CD8-positive, alpha-beta memory T cell (primary cell): ENCODE data around the gene ESF1. TPM values are rescaled to one million over a fixed set of nuclear protein-coding genes. Genes with fewer than 3 reads are reported as not detected.

Experiments used
- CTCF ChIA-PET: fragments of 350-600 bp; sonication (Branson Sonifier 250); formaldehyde crosslinking; loops from one replicate; lab custom pipeline; 2021; ENCODE audit warnings: antibody characterized with exemption; lab: Charles Lee
- POLR2A ChIA-PET: fragments of 350-600 bp; sonication (Branson Sonifier 250); formaldehyde crosslinking; loops from one replicate; lab custom pipeline; 2021; ENCODE audit warnings: antibody characterized with exemption; lab: Charles Lee
- DNase-seq, 5 donors: peaks; one replicate each; pipeline versions ENCODE4 v3.0.0 to v3.0.0-alpha.2; 2020 to 2022; ENCODE audit warnings: mixed read lengths in 1 of 5
- H3K27ac ChIP-seq: one replicate; pipeline ENCODE4 v1.7.0; 2013; ENCODE audit warnings: low read depth, mild to moderate bottlenecking, low read length, moderate library complexity
- H3K27me3 ChIP-seq: 2 replicates; pipeline ENCODE4 v1.7.0; 2013; ENCODE audit warnings: low read length, mild to moderate bottlenecking; ENCODE audit not compliant: insufficient read depth, poor library complexity, severe bottlenecking
- H3K36me3 ChIP-seq: 2 replicates; pipeline ENCODE4 v1.7.0; 2013; ENCODE audit warnings: mild to moderate bottlenecking, low read length, moderate library complexity; ENCODE audit not compliant: insufficient read depth
- H3K4me1 ChIP-seq: 2 replicates; pipeline ENCODE4 v1.7.0; 2013; ENCODE audit warnings: mild to moderate bottlenecking, low read length, moderate library complexity; ENCODE audit not compliant: insufficient read depth
- H3K4me3 ChIP-seq: 2 replicates; pipeline ENCODE4 v1.7.0; 2013; ENCODE audit warnings: mild to moderate bottlenecking, low read length
- H3K9me3 ChIP-seq: 2 replicates; pipeline ENCODE4 v1.7.0; 2013; ENCODE audit warnings: mild to moderate bottlenecking, low read length
- H3K27ac Mint-ChIP-seq, 8 donors: one replicate each; pipeline ENCODE4 v1.8.0; 2020 to 2021; ENCODE audit warnings: mixed read lengths in 8 of 8, mild to moderate bottlenecking in 6 of 8, inconsistent platforms in 3 of 8, moderate library complexity in 3 of 8
- H3K27me3 Mint-ChIP-seq, 2 donors: one replicate each; pipeline ENCODE4 v1.8.0; 2020 to 2021; ENCODE audit warnings: mixed read lengths in 2 of 2, mild to moderate bottlenecking in 1 of 2, moderate library complexity in 1 of 2
- H3K36me3 Mint-ChIP-seq, 3 donors: one replicate each; pipeline ENCODE4 v1.8.0; 2020 to 2021; ENCODE audit warnings: mixed read lengths in 3 of 3, inconsistent platforms in 1 of 3, mild to moderate bottlenecking in 1 of 3
- H3K4me1 Mint-ChIP-seq, 3 donors: one replicate each; pipeline ENCODE4 v1.8.0; 2020 to 2021; ENCODE audit warnings: mixed read lengths in 3 of 3, inconsistent platforms in 1 of 3, mild to moderate bottlenecking in 1 of 3
- H3K4me3 Mint-ChIP-seq, 7 donors: one replicate each; pipeline ENCODE4 v1.8.0; 2020 to 2021; ENCODE audit warnings: mixed read lengths in 7 of 7, mild to moderate bottlenecking in 6 of 7, moderate library complexity in 4 of 7, inconsistent platforms in 2 of 7
- H3K9me3 Mint-ChIP-seq, 5 donors: one replicate each; pipeline ENCODE4 v1.8.0; 2020 to 2022; ENCODE audit warnings: mixed read lengths in 5 of 5, mild to moderate bottlenecking in 3 of 5, moderate library complexity in 2 of 5, inconsistent platforms in 1 of 5
- polyA plus RNA-seq: library from polyadenylated mRNA; unstranded; fragments of 300-500 nt; fragmentation: Illumina TruSeq; gene quantifications from one replicate; pipeline ENCODE4 v1.2.3, GENCODE V29; 2021
- total RNA-seq, 2 experiments: library from RNA; stranded (reverse); gene quantifications; one replicate each; pipeline ENCODE4 v1.2.3, GENCODE V29; 2021

ESF1 gene
- total and polyA plus RNA-seq, 3 experiments from 2014 or later = 7.5 to 27.1 (median 25.6) TPM

DNA sequence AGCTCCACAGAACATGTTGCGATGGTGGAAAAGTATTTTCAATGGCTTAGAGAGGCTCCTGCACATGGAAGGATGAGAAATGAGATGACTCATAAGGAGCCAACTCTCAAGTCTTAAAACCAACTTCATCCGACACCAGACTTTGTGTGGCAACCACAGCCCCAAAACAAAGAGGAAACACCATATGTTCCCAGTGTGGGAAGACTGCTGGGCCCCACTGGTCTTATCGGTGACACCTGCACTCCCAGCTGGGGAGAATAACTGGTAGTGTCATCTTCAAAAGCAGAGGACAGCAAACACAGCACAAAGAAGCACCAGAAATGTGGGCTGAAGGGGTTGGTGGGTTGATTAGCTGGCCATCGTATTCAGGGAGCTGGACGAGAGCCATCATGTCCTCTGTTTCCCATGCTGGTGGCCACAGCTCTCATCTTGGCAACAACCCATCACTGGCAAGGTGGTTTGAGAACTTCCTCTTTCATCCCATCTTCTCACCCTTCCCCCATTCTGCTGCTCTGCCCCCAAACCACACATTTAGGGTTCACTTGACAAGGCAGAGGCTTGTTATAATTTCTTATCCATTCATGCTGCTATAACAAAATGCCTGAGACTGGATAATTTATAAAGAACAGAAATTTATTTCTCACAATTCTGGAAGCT is 100.0 kb downstream of the ESF1 start:
- Histone ChIP-seq H3K9me3 (no peaks in the 10 kb centered on the region), H3K36me3 (no peaks in the 10 kb centered on the region), H3K4me3 (no peak overlapping the region), H3K27ac (no peak overlapping the region), H3K27me3 (no peaks in the 10 kb centered on the region), H3K4me1 (no peaks in the 10 kb centered on the region)
- Mint-ChIP-seq H3K27ac (no peak overlapping the region), H3K4me1 (peaks cover 0 to 3% (median 0%) of the 10 kb centered on the region in 3 donors), H3K36me3 (no peaks in the 10 kb centered on the region), H3K4me3 (no peak overlapping the region), H3K9me3 (peaks cover 0 to 2% (median 0%) of the 10 kb centered on the region in 5 donors), H3K27me3 (peaks cover 12 to 41% of the 10 kb centered on the region in 2 donors)
- ChIA-PET POLR2A (no interaction called here), CTCF (no interaction called here)
- no peak for DNase-seq

DNA sequence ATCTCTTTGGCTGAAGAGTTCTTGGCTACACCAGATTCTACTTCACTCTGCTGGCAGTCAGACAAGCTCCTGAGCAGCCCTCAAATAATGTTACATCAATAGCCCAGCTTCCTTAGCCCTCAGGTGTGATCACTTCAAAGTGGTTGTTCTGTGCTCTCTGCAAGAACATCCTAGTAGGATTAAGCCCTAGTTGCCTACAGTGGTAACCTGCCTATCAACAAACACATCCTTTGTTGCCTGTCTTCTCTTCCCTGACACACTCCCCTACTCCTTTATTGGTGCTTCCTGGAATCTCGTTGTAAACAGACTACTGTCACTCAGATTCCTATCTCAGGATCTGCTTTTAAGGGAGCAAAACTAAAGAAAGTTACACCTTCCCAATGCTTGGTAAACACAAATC is 100.9 kb downstream of the ESF1 start:
- no peak for DNase-seq
- POLR2A ChIA-PET = no interaction called here
- no peaks in the 10 kb centered on the region for H3K4me1 ChIP-seq
- Mint-ChIP-seq H3K4me3 (no peak overlapping the region), H3K9me3 (peaks cover 0 to 2% (median 0%) of the 10 kb centered on the region in 5 donors), H3K36me3 (no peaks in the 10 kb centered on the region), H3K27ac (no peak overlapping the region), H3K27me3 (peaks cover 9 to 41% of the 10 kb centered on the region in 2 donors), H3K4me1 (peaks cover 0 to 3% (median 0%) of the 10 kb centered on the region in 3 donors)
- no peak overlapping the region for H3K4me3 ChIP-seq
- H3K9me3 ChIP-seq = no peaks in the 10 kb centered on the region
- no peak overlapping the region for H3K27ac ChIP-seq
- no peaks in the 10 kb centered on the region for H3K36me3 ChIP-seq
- H3K27me3 ChIP-seq = no peaks in the 10 kb centered on the region
- CTCF ChIA-PET = no interaction called here

DNA sequence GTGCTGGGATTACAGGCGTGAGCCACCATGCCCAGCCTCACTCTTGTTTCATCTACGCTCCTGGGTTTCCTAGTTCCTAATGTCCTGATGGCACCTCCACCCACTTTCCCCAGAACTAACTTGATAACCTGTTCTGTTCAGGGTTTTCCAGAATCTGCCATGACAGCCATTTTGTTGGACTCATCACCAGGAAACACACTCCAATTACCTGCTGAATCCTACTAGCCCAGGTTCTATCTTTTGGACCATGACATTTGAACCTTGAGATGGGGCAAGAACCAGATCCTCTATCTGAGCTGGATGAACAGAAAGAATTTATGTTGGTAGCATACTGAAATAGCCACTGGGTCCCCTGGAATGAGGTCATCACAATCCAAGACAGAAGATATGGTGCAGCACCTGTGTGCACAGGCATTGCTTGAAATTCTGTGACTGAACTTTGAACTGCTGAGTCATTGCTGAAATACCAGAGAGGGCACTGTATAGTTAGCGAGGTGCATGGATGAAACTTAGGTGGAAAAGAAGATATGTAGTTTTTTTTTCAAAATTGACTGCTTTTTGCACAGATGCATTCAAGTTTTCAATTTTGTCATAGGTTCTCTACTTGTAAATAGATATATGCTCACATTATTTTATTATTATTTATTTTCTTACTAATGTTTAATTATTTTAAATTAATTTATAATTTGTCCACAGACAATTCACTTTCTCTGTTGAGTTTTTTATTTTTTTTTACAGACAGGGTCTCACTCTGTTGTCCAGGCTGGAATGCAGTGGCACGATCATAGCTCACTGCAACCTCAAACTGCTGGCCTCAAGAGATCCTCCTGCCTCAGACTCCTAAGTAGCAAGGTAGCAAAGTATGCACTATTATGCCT is 103.2 kb downstream of the ESF1 start:
- peaks cover 0 to 3% (median 0%) of the 10 kb centered on the region in 3 donors for H3K4me1 Mint-ChIP-seq

DNA sequence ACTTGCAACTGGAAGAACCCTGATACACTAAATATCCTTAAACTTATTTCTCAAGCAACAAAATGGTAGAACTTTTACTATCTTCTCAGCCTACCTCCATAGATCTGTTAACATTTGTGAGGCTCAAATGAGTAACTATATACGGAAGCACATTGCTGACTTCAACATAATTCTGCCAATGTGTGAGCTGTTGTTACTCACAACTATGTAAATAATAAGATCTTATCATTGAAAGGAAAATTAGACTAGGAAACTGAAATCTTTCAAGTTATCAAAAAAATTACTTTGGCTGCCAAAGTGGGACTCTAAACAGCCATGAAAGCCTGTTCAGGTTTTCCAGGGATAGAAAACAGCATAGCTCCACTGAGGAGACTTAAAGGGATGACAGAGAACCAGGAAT is 105.8 kb downstream of the ESF1 start:
- ChIA-PET POLR2A (no interaction called here), CTCF (interaction anchor here (0.5 kb wide), 1 partner anchor 19 kb away, joined by 3 read pairs; no protein-coding TSS in a partner anchor)

More for the DNA sequence above, 103.2 kb downstream of the ESF1 start:
- H3K27ac Mint-ChIP-seq = no peak overlapping the region
- no peak for DNase-seq
- no peak overlapping the region for H3K4me3 Mint-ChIP-seq
- no peaks in the 10 kb centered on the region for H3K36me3 Mint-ChIP-seq
- peaks cover 9 to 33% of the 10 kb centered on the region in 2 donors for H3K27me3 Mint-ChIP-seq
- ChIA-PET POLR2A (no interaction called here), CTCF (no interaction called here)
- Histone ChIP-seq H3K4me1 (no peaks in the 10 kb centered on the region), H3K36me3 (no peaks in the 10 kb centered on the region), H3K27me3 (no peaks in the 10 kb centered on the region), H3K4me3 (no peak overlapping the region), H3K27ac (no peak overlapping the region), H3K9me3 (no peaks in the 10 kb centered on the region)
- peaks cover 0 to 2% (median 0%) of the 10 kb centered on the region in 5 donors for H3K9me3 Mint-ChIP-seq

DNA sequence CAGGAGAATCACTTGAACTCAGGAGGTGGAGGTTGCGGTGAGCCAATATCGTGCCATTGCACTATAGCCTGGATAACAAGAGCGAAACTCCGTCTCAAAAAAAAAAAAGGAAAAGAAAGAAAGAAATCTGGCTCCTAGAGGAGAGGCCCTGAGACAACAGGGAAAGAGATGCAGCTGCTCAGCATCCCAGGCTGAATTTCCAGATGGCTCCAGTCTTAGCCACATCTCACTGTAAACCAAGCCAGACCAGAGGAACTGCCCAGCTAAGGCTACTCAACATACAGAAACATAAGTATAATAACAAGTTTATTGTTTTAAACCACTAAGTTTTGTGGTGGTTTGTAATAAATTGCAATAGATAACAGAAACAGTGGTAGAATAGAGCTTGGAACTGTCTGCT is 107.5 kb downstream of the ESF1 start:
- POLR2A ChIA-PET = no interaction called here

More for the DNA sequence above, 105.8 kb downstream of the ESF1 start:
- Mint-ChIP-seq H3K36me3 (no peaks in the 10 kb centered on the region), H3K27me3 (peaks cover 9 to 25% of the 10 kb centered on the region in 2 donors), H3K9me3 (peaks cover 0 to 3% (median 0%) of the 10 kb centered on the region in 5 donors), H3K4me1 (no peaks in the 10 kb centered on the region), H3K27ac (no peak overlapping the region), H3K4me3 (no peak overlapping the region)
- H3K9me3 ChIP-seq = no peaks in the 10 kb centered on the region
- no peaks in the 10 kb centered on the region for H3K4me1 ChIP-seq
- no peak for DNase-seq
- H3K4me3 ChIP-seq = no peak overlapping the region
- no peaks in the 10 kb centered on the region for H3K27me3 ChIP-seq
- H3K36me3 ChIP-seq = no peaks in the 10 kb centered on the region
- H3K27ac ChIP-seq = no peak overlapping the region

DNA sequence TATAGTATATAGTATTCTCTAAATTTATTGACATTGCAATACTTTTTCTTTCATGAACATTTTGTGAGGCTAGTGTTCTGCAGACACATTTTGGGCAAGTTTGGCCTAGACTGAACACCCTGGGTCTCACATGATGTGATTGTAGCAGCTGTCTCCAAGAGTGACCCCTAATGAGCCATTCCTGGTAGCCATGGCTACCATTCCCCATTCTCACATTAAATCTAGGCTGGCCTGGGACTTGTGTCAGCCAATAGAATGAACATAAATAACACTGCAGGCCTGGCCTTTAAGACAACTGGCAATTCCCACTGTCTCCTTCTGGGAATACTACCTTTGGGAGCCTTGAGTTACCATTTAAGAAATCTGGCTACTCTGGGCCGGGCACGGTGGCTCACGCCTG is 108.0 kb downstream of the ESF1 start:
- no peaks in the 10 kb centered on the region for H3K36me3 Mint-ChIP-seq
- ChIA-PET POLR2A (no interaction called here), CTCF (interaction anchor here (1.4 kb wide), 1 partner anchor 11 kb away, joined by 5 read pairs; no protein-coding TSS in a partner anchor)
- no peak overlapping the region for H3K27ac ChIP-seq
- H3K4me3 ChIP-seq = no peak overlapping the region
- DNase-seq = no peak
- H3K27me3 Mint-ChIP-seq = peaks cover 11 to 28% of the 10 kb centered on the region in 2 donors
- H3K9me3 ChIP-seq = no peaks in the 10 kb centered on the region
- no peaks in the 10 kb centered on the region for H3K27me3 ChIP-seq
- no peak overlapping the region for H3K4me3 Mint-ChIP-seq
- no peaks in the 10 kb centered on the region for H3K36me3 ChIP-seq
- H3K27ac Mint-ChIP-seq = no peak overlapping the region
- no peaks in the 10 kb centered on the region for H3K4me1 Mint-ChIP-seq
- peaks cover 0 to 3% (median 0%) of the 10 kb centered on the region in 5 donors for H3K9me3 Mint-ChIP-seq
- no peaks in the 10 kb centered on the region for H3K4me1 ChIP-seq

More for the DNA sequence above, 107.5 kb downstream of the ESF1 start:
- Mint-ChIP-seq H3K4me1 (no peaks in the 10 kb centered on the region), H3K36me3 (no peaks in the 10 kb centered on the region), H3K9me3 (peaks cover 0 to 3% (median 0%) of the 10 kb centered on the region in 5 donors), H3K4me3 (no peak overlapping the region), H3K27me3 (peaks cover 7 to 22% of the 10 kb centered on the region in 2 donors), H3K27ac (peak overlapping the region in 1 of 8 donors; percentile 64)
- Histone ChIP-seq H3K27ac (no peak overlapping the region), H3K27me3 (no peaks in the 10 kb centered on the region), H3K36me3 (no peaks in the 10 kb centered on the region), H3K4me3 (no peak overlapping the region), H3K4me1 (no peaks in the 10 kb centered on the region), H3K9me3 (no peaks in the 10 kb centered on the region)
- CTCF ChIA-PET = interaction anchor here (1.4 kb wide), 1 partner anchor 11 kb away, joined by 5 read pairs; no protein-coding TSS in a partner anchor
- no peak for DNase-seq

DNA sequence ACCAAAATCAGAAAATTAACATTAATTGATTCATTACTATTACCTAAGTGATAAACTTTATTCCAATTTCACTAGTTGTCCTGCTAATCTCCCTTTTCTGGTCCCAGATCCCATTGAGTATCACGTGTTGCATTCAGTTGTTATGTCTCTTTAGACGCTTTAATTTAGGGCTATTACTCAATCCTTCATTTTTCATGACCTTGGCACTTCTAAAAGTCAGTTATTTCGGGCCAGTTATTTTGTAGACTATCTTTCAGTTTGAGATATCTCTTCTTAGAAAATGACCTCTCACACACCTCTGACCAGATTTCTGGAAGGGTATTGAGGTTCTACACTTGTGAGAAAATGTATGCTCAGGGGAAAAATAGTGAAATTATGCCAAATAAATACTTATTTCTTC is 112.0 kb downstream of the ESF1 start:
- H3K4me1 Mint-ChIP-seq = no peaks in the 10 kb centered on the region
- peaks cover 0 to 5% (median 0%) of the 10 kb centered on the region in 5 donors for H3K9me3 Mint-ChIP-seq
- no peak for DNase-seq
- H3K4me3 Mint-ChIP-seq = no peak overlapping the region
- H3K27me3 Mint-ChIP-seq = peaks cover 20 to 42% of the 10 kb centered on the region in 2 donors
- Histone ChIP-seq H3K4me3 (no peak overlapping the region), H3K9me3 (no peaks in the 10 kb centered on the region), H3K36me3 (no peaks in the 10 kb centered on the region), H3K4me1 (no peaks in the 10 kb centered on the region), H3K27me3 (no peaks in the 10 kb centered on the region), H3K27ac (no peak overlapping the region)
- H3K36me3 Mint-ChIP-seq = no peaks in the 10 kb centered on the region
- POLR2A ChIA-PET = no interaction called here
- CTCF ChIA-PET = no interaction called here
- H3K27ac Mint-ChIP-seq = no peak overlapping the region

DNA sequence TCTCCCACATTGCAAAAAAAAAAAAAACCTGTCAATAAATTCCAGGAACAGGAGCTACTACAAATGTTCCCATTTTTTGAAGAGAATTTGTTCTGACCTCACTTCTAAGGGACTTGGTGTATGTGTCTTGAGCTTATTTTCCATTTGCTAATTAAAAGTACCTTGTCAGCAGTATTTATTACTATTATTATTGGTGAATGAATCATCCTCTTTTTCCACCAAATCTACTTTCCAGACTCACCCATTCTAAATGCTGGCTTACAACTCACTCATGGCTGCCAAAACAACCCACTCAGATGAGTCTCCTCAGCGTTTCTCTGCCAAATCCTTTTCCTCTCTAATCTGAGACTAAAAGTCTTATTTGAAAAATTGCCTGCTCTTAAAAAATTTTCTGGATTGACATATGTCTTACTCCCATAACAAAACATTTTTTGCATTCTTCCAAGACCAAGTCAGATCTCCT is 112.8 kb downstream of the ESF1 start:
- Histone ChIP-seq H3K9me3 (no peaks in the 10 kb centered on the region), H3K4me3 (no peak overlapping the region), H3K27ac (no peak overlapping the region), H3K27me3 (no peaks in the 10 kb centered on the region), H3K4me1 (no peaks in the 10 kb centered on the region), H3K36me3 (no peaks in the 10 kb centered on the region)
- DNase-seq = no peak
- Mint-ChIP-seq H3K9me3 (peaks cover 0 to 5% (median 0%) of the 10 kb centered on the region in 5 donors), H3K4me1 (no peaks in the 10 kb centered on the region), H3K4me3 (no peak overlapping the region), H3K27ac (peak overlapping the region in 1 of 8 donors; percentile 30), H3K36me3 (no peaks in the 10 kb centered on the region), H3K27me3 (peaks cover 20 to 42% of the 10 kb centered on the region in 2 donors)
- POLR2A ChIA-PET = no interaction called here
- CTCF ChIA-PET = no interaction called here
